Trophoblast cell (in vitro differentiated cells and primary cell): ENCODE results near the gene IL17REL.

Experiments used
- DNase-seq, 2 donors: peaks; one replicate each; pipeline ENCODE4 v3.0.0-alpha.2; 2016
- H2AFZ ChIP-seq: 2 replicates; pipeline ENCODE4 v1.6.1; 2013; ENCODE audit warnings: low read length, moderate library complexity, mild to moderate bottlenecking; ENCODE audit not compliant: insufficient read depth, poor library complexity
- H2AK5ac ChIP-seq: 2 replicates; pipeline ENCODE4 v1.6.1; 2013; ENCODE audit warnings: mild to moderate bottlenecking, low read length
- H2BK120ac ChIP-seq: 2 replicates; pipeline ENCODE4 v1.6.1; 2013; ENCODE audit warnings: low read length, mild to moderate bottlenecking, moderate library complexity; ENCODE audit not compliant: insufficient read depth, poor library complexity
- H2BK12ac ChIP-seq: 2 replicates; pipeline ENCODE4 v1.6.1; 2013; ENCODE audit warnings: mild to moderate bottlenecking, low read length, moderate library complexity
- H2BK5ac ChIP-seq: 2 replicates; pipeline ENCODE4 v1.6.1; 2013; ENCODE audit warnings: low read length, low read depth, moderate library complexity, mild to moderate bottlenecking; ENCODE audit not compliant: poor library complexity
- H3K14ac ChIP-seq: 2 replicates; pipeline ENCODE4 v1.6.1; 2013; ENCODE audit warnings: mild to moderate bottlenecking, low read length
- H3K18ac ChIP-seq: 2 replicates; pipeline ENCODE4 v1.6.1; 2013; ENCODE audit warnings: mild to moderate bottlenecking, low read length
- H3K23ac ChIP-seq: 2 replicates; pipeline ENCODE4 v1.6.1; 2013; ENCODE audit warnings: low read length
- H3K27ac ChIP-seq: 2 replicates; pipeline ENCODE4 v1.5.1; 2013; ENCODE audit warnings: low read depth, mild to moderate bottlenecking, inconsistent platforms, low read length, moderate library complexity
- H3K27me3 ChIP-seq: 2 replicates; pipeline ENCODE4 v1.6.1; 2013; ENCODE audit warnings: inconsistent platforms, mild to moderate bottlenecking, low read length, moderate library complexity; ENCODE audit not compliant: insufficient read depth
- H3K36me3 ChIP-seq, 2 experiments: 1 replicate in 1 of 2; 2 replicates in 1 of 2; pipeline ENCODE4 v1.6.1; 2013; ENCODE audit warnings: low read length in 2 of 2, mild to moderate bottlenecking in 2 of 2, moderate library complexity in 1 of 2; ENCODE audit not compliant: insufficient read depth in 2 of 2, control insufficient read depth in 1 of 2
- H3K4ac ChIP-seq: 2 replicates; pipeline ENCODE4 v1.6.1; 2013; ENCODE audit warnings: low read depth, mild to moderate bottlenecking, low read length, moderate library complexity
- H3K4me1 ChIP-seq, 2 experiments: 1 replicate in 1 of 2; 2 replicates in 1 of 2; pipeline ENCODE4 v1.6.1; 2013; ENCODE audit warnings: low read length in 2 of 2, mild to moderate bottlenecking in 2 of 2, moderate library complexity in 1 of 2; ENCODE audit not compliant: insufficient read depth in 2 of 2, control insufficient read depth in 1 of 2
- H3K4me2 ChIP-seq: 2 replicates; pipeline ENCODE4 v1.6.1; 2013; ENCODE audit warnings: inconsistent platforms, mild to moderate bottlenecking, low read length, moderate library complexity
- H3K4me3 ChIP-seq: 2 replicates; pipeline ENCODE4 v1.5.1; 2013; ENCODE audit warnings: mild to moderate bottlenecking, low read depth, low read length, inconsistent platforms
- H3K79me1 ChIP-seq: one replicate; pipeline ENCODE4 v1.6.1; 2013; ENCODE audit warnings: low read length
- H3K79me2 ChIP-seq: 2 replicates; pipeline ENCODE4 v1.6.1; 2013; ENCODE audit warnings: low read length, mild to moderate bottlenecking; ENCODE audit not compliant: control insufficient read depth, insufficient read depth, poor library complexity
- H3K9ac ChIP-seq: 2 replicates; pipeline ENCODE4 v1.6.1; 2013; ENCODE audit warnings: mild to moderate bottlenecking, low read length
- H3K9me3 ChIP-seq: 2 replicates; pipeline ENCODE4 v1.6.1; 2013; ENCODE audit warnings: low read depth, mild to moderate bottlenecking, control low read depth, inconsistent platforms, low read length; ENCODE audit not compliant: insufficient read depth
- H4K12ac ChIP-seq: 2 replicates; pipeline ENCODE4 v1.6.1; 2013; ENCODE audit warnings: low read depth, mild to moderate bottlenecking, low read length, moderate library complexity
- H4K8ac ChIP-seq: 2 replicates; pipeline ENCODE4 v1.6.1; 2013; ENCODE audit warnings: low read depth, mild to moderate bottlenecking, low read length, moderate library complexity
- H4K91ac ChIP-seq: one replicate; pipeline ENCODE4 v1.6.1; 2013; ENCODE audit warnings: low read depth, mild to moderate bottlenecking, low read length, moderate library complexity
- WGBS: extraction: QIAGEN DNeasy Blood & Tissue Kit; methylation state at CpG from one replicate; pipeline ENCODE4 v1.1.7; 2013; ENCODE audit warnings: missing lambda C conversion rate; ENCODE audit not compliant: insufficient read length, insufficient coverage; ENCODE audit errors: extremely low coverage; 5-methylcytosine and 5-hydroxymethylcytosine counted together

IL17REL gene

GRCh38 chr22:50034126-50035081, 21.8 kb upstream of the IL17REL start:
- Histone ChIP-seq H3K27ac (no peak overlapping the region), H3K14ac (no peak overlapping the region), H2BK120ac (no peak overlapping the region), H2BK5ac (no peak overlapping the region), H3K9ac (no peak overlapping the region), H2BK12ac (no peak overlapping the region), H3K4me1 (no peaks in the 10 kb centered on the region), H3K9me3 (peaks cover 2% of the 10 kb centered on the region), H3K4me3 (no peak overlapping the region), H2AFZ (no peak overlapping the region), H4K12ac (no peak overlapping the region), H4K8ac (no peak overlapping the region), H2AK5ac (no peak overlapping the region), H4K91ac (no peak overlapping the region), H3K18ac (no peak overlapping the region), H3K23ac (no peak overlapping the region), H3K4me2 (no peak overlapping the region), H3K79me2 (no peaks in the 10 kb centered on the region), H3K4ac (no peak overlapping the region), H3K79me1 (no peaks in the 10 kb centered on the region), H3K36me3 (no peaks in the 10 kb centered on the region), H3K27me3 (peaks cover 3% of the 10 kb centered on the region)
- no CpG with 5 or more reads among the region's 43 CpGs for WGBS
- DNase-seq: no peak

- Histone ChIP-seq H3K79me1 (no peaks in the 10 kb centered on the region), H3K18ac (no peak overlapping the region), H2AFZ (no peak overlapping the region), H3K14ac (no peak overlapping the region), H2BK120ac (no peak overlapping the region), H3K27me3 (peaks cover 3% of the 10 kb centered on the region), H4K91ac (no peak overlapping the region), H3K4me3 (no peak overlapping the region), H3K4ac (no peak overlapping the region), H3K4me2 (no peak overlapping the region), H3K9me3 (peaks cover 2% of the 10 kb centered on the region), H3K36me3 (no peaks in the 10 kb centered on the region), H2BK12ac (no peak overlapping the region), H3K9ac (no peak overlapping the region), H2AK5ac (no peak overlapping the region), H3K27ac (no peak overlapping the region), H3K4me1 (no peaks in the 10 kb centered on the region), H3K23ac (no peak overlapping the region), H4K12ac (no peak overlapping the region), H2BK5ac (no peak overlapping the region), H4K8ac (no peak overlapping the region), H3K79me2 (no peaks in the 10 kb centered on the region)
- no peak for DNase-seq
- WGBS: no CpG with 5 or more reads among the region's 23 CpGs
Observed at GRCh38 chr22:50032941-50033601, 20.5 kb upstream of the IL17REL start.

- peaks cover 3% of the 10 kb centered on the region for H3K27me3 ChIP-seq
- no peak for DNase-seq
- no peaks in the 10 kb centered on the region for H3K36me3 ChIP-seq
- H3K79me1 ChIP-seq: no peaks in the 10 kb centered on the region
- H3K9me3 ChIP-seq: peaks cover 2% of the 10 kb centered on the region
- no peak overlapping the region for H2AFZ ChIP-seq
- no peak overlapping the region for H4K91ac ChIP-seq
- H3K9ac ChIP-seq: no peak overlapping the region
- no peak overlapping the region for H3K4me2 ChIP-seq
- WGBS: no CpG with 5 or more reads among the region's 24 CpGs
- H4K12ac ChIP-seq: no peak overlapping the region
- no peak overlapping the region for H2BK12ac ChIP-seq
- H2AK5ac ChIP-seq: no peak overlapping the region
- no peak overlapping the region for H3K4ac ChIP-seq
- no peak overlapping the region for H3K27ac ChIP-seq
- no peak overlapping the region for H4K8ac ChIP-seq
- H3K4me1 ChIP-seq: peaks cover 0 to 6% of the 10 kb centered on the region in 2 experiments
- no peak overlapping the region for H3K14ac ChIP-seq
- no peak overlapping the region for H2BK5ac ChIP-seq
- no peaks in the 10 kb centered on the region for H3K79me2 ChIP-seq
- no peak overlapping the region for H3K23ac ChIP-seq
- H2BK120ac ChIP-seq: no peak overlapping the region
- H3K4me3 ChIP-seq: no peak overlapping the region
- no peak overlapping the region for H3K18ac ChIP-seq
Observed at GRCh38 chr22:50032109-50032871, 19.7 kb upstream of the IL17REL start.
